GM23338 (cell line): ENCODE measurements around the gene SLC5A2. TPM values are rescaled to one million over a fixed set of nuclear protein-coding genes. Genes with fewer than 3 reads are reported as not detected.

Experiments used
- ATAC-seq: fragments of 200-7000 bp; cut with Tn5 transposase; 3 replicates; pipeline ENCODE4 v1.9.1; 2020
- DNase-seq: peaks from one replicate; pipeline ENCODE4 v3.0.0-alpha.2; 2015; ENCODE audit warnings: low spot score
- H2AFZ ChIP-seq: fragments of 200-600 bp; sonication (generic); 2 replicates; pipeline ENCODE4 v1.8.0; 2016; ENCODE audit warnings: antibody characterized with exemption, mild to moderate bottlenecking, moderate library complexity
- H3F3A ChIP-seq: fragments of 200-600 bp; sonication (generic); replicated peaks from 2 replicates; pipeline ENCODE4 v1.8.0; 2017; ENCODE audit warnings: antibody characterized with exemption, mixed run types, low read depth
- H3K27ac ChIP-seq: fragments of 200-600 bp; sonication (generic); 2 replicates; pipeline ENCODE4 v1.6.1; 2016; ENCODE audit warnings: low read depth
- H3K27me3 ChIP-seq: fragments of 200-600 bp; sonication (generic); 2 replicates; pipeline ENCODE4 v1.8.0; 2016; ENCODE audit warnings: mild to moderate bottlenecking, mixed run types, moderate library complexity; ENCODE audit not compliant: insufficient read depth
- H3K36me3 ChIP-seq: fragments of 200-600 bp; sonication (generic); 2 replicates; pipeline ENCODE4 v1.8.0; 2016; ENCODE audit warnings: mild to moderate bottlenecking; ENCODE audit not compliant: insufficient read depth
- H3K4me1 ChIP-seq: fragments of 200-600 bp; sonication (generic); 2 replicates; pipeline ENCODE4 v1.8.0; 2016; ENCODE audit warnings: mild to moderate bottlenecking, moderate library complexity; ENCODE audit not compliant: insufficient read depth
- H3K4me2 ChIP-seq: fragments of 200-600 bp; sonication (generic); 2 replicates; pipeline ENCODE4 v1.7.1; 2017; ENCODE audit warnings: mixed run types
- H3K4me3 ChIP-seq: fragments of 200-600 bp; sonication (generic); 2 replicates; pipeline ENCODE4 v1.6.1; 2016; ENCODE audit warnings: mixed run types
- H3K79me2 ChIP-seq: fragments of 200-600 bp; sonication (generic); replicated peaks from 2 replicates; pipeline ENCODE4 v1.8.0; 2017; ENCODE audit warnings: mild to moderate bottlenecking; ENCODE audit not compliant: insufficient read depth
- H3K9me2 ChIP-seq: fragments of 200-600 bp; sonication (generic); 2 replicates; pipeline ENCODE4 v1.8.0; 2017; ENCODE audit not compliant: insufficient read depth
- H4K20me1 ChIP-seq: fragments of 200-600 bp; sonication (generic); replicated peaks from 2 replicates; pipeline ENCODE4 v1.8.0; 2017; ENCODE audit warnings: mild to moderate bottlenecking; ENCODE audit not compliant: insufficient read depth
- H3K27ac Mint-ChIP-seq: 2 replicates; pipeline ENCODE4 v1.8.0; 2020; ENCODE audit warnings: inconsistent platforms, mild to moderate bottlenecking, moderate library complexity, mixed read lengths
- H3K27me3 Mint-ChIP-seq: 3 replicates; pipeline ENCODE4 v1.8.0; 2022; ENCODE audit warnings: low read depth, mild to moderate bottlenecking, moderate library complexity, mixed read lengths, inconsistent platforms; ENCODE audit not compliant: insufficient read depth, poor library complexity
- H3K36me3 Mint-ChIP-seq: 3 replicates; pipeline ENCODE4 v1.8.0; 2021; ENCODE audit warnings: low read depth, mild to moderate bottlenecking, inconsistent platforms, moderate library complexity, mixed read lengths
- H3K4me1 Mint-ChIP-seq: 3 replicates; pipeline ENCODE4 v1.8.0; 2020; ENCODE audit warnings: mild to moderate bottlenecking, inconsistent platforms, mixed read lengths
- H3K4me3 Mint-ChIP-seq: 3 replicates; pipeline ENCODE4 v1.8.0; 2021; ENCODE audit warnings: moderate library complexity, mild to moderate bottlenecking, inconsistent platforms, mixed read lengths
- H3K9me3 Mint-ChIP-seq: 3 replicates; pipeline ENCODE4 v1.8.0; 2020; ENCODE audit warnings: moderate library complexity, mild to moderate bottlenecking, inconsistent platforms, mixed read lengths
- CREB1 ChIP-seq: fragments of 250-450 bp; sonication (Bioruptor Pico); IDR thresholded peaks from 2 replicates; pipeline ENCODE4 v1.5.0; 2020; ENCODE audit warnings: low read depth, mild to moderate bottlenecking, moderate library complexity
- CTCF ChIP-seq, 2 experiments: fragments of 200-600 bp in 1 of 2; sonication (generic) in 1 of 2; conservative IDR thresholded peaks; 2 replicates each; pipeline versions ENCODE4 v1.5.1 to v1.6.1; 2016 to 2017; ENCODE audit warnings: antibody characterized with exemption in 2 of 2, low read depth in 2 of 2, mild to moderate bottlenecking in 2 of 2, moderate library complexity in 1 of 2
- ETS1 ChIP-seq: IDR thresholded peaks from 2 replicates; pipeline ENCODE4 v1.6.1; 2016; ENCODE audit warnings: antibody characterized with exemption
- EZH2 ChIP-seq: fragments of 200-600 bp; sonication (generic); IDR thresholded peaks from one replicate; pipeline ENCODE4 v1.8.0; 2017; ENCODE audit warnings: antibody characterized with exemption, mild to moderate bottlenecking, low read depth; ENCODE audit not compliant: unreplicated experiment
- EZH2phosphoT487 ChIP-seq: fragments of 200-600 bp; sonication (generic); IDR thresholded peaks from one replicate; pipeline ENCODE4 v1.8.1; 2018; ENCODE audit warnings: antibody characterized with exemption; ENCODE audit not compliant: unreplicated experiment
- JUNB ChIP-seq: IDR thresholded peaks from one replicate; pipeline ENCODE4 v1.6.1; 2016; ENCODE audit warnings: antibody characterized with exemption; ENCODE audit not compliant: unreplicated experiment
- NANOG ChIP-seq: IDR thresholded peaks from 2 replicates; pipeline ENCODE4 v1.6.1; 2016; ENCODE audit warnings: antibody characterized with exemption, borderline replicate concordance
- POLR2AphosphoS5 ChIP-seq: IDR thresholded peaks from 2 replicates; pipeline ENCODE4 v1.6.1; 2016; ENCODE audit warnings: antibody characterized with exemption, low read depth
- REST ChIP-seq: IDR thresholded peaks from one replicate; pipeline ENCODE4 v1.6.1; 2018; ENCODE audit warnings: antibody characterized with exemption; ENCODE audit not compliant: unreplicated experiment
- STAT1 ChIP-seq: IDR thresholded peaks from one replicate; pipeline ENCODE4 v1.6.1; 2016; ENCODE audit warnings: antibody characterized with exemption; ENCODE audit not compliant: unreplicated experiment
- ZNF114 ChIP-seq: fragments of 250-450 bp; sonication (Bioruptor Pico); IDR thresholded peaks from 2 replicates; pipeline ENCODE4 v1.5.0; 2020; ENCODE audit warnings: mild to moderate bottlenecking, moderate library complexity
- ZNF331 ChIP-seq: fragments of 250-450 bp; sonication (Bioruptor Pico); IDR thresholded peaks from 2 replicates; pipeline ENCODE4 v1.5.0; 2020; ENCODE audit warnings: low read depth, mild to moderate bottlenecking, moderate library complexity
- ZNF462 ChIP-seq: fragments of 250-450 bp; sonication (Bioruptor Pico); IDR thresholded peaks from 2 replicates; pipeline ENCODE4 v1.5.0; 2020; ENCODE audit warnings: mild to moderate bottlenecking, moderate library complexity
- polyA plus RNA-seq: library from polyadenylated mRNA; unstranded; fragments of >200 nt; fragmentation: Nextera tagmentation; extraction: Ambion mirVana; gene quantifications from 2 replicates; pipeline ENCODE4 v1.2.1, GENCODE V29; 2016
- total RNA-seq: library from RNA; depleted of rRNA; stranded (reverse); fragments of >200 nt; shearing (Covaris generic); gene quantifications from 2 replicates; pipeline ENCODE4 v1.2.3, GENCODE V29; 2014

Gene SLC5A2
- total and polyA plus RNA-seq, 2 experiments from 2014 or later, result 0.76 to 3.6 TPM

- Histone ChIP-seq H3K79me2 (no peaks in the 10 kb centered on the region), H2AFZ (no peak overlapping the region), H3K4me1 (peaks cover 4% of the 10 kb centered on the region; the same call in 1 of the 2 replicates), H3K4me3 (no peak overlapping the region), H3F3A (no peaks in the 10 kb centered on the region), H3K4me2 (no peak overlapping the region), H3K27me3 (no peaks in the 10 kb centered on the region), H3K27ac (no peak overlapping the region), H3K36me3 (no peaks in the 10 kb centered on the region; the same call in 1 of the 2 replicates), H4K20me1 (no peaks in the 10 kb centered on the region), H3K9me2 (no peaks in the 10 kb centered on the region)
- TF ChIP-seq JUNB, result no peak
- TF ChIP-seq ETS1, result no peak
- no peak for TF ChIP-seq EZH2
- TF ChIP-seq STAT1, result no peak
- no peak for TF ChIP-seq ZNF462
- no peak for TF ChIP-seq POLR2AphosphoS5
- TF ChIP-seq CTCF (conservative IDR thresholded peaks at IDR 0.05; ENCODE audit: low read depth in 2 of 2), result no peak
- no peak for TF ChIP-seq CREB1 (CRISPR knock-in tag)
- no peak for TF ChIP-seq EZH2phosphoT487
- TF ChIP-seq ZNF331, result no peak
- TF ChIP-seq ZNF114 (CRISPR knock-in tag), result no peak
- TF ChIP-seq REST, result no peak
- TF ChIP-seq NANOG, result no peak
- H3K36me3 Mint-ChIP-seq, result peaks cover 8% of the 10 kb centered on the region; the same call in 2 of the 3 replicates
- peaks cover 2% of the 10 kb centered on the region for H3K27me3 Mint-ChIP-seq
- ATAC-seq, result no peak
- DNase-seq, result no peak
- H3K9me3 Mint-ChIP-seq, result peaks cover 22% of the 10 kb centered on the region
- no peak overlapping the region for H3K27ac Mint-ChIP-seq
- H3K4me3 Mint-ChIP-seq, result no peak overlapping the region
- peaks cover 22% of the 10 kb centered on the region; the same call in 2 of the 3 replicates for H3K4me1 Mint-ChIP-seq
These were observed 31.0 kb downstream of the SLC5A2 start for GRCh38 chr16:31513884-31514283.
